Measurements from ENCODE around the gene DUSP19.

Gene DUSP19

DNA sequence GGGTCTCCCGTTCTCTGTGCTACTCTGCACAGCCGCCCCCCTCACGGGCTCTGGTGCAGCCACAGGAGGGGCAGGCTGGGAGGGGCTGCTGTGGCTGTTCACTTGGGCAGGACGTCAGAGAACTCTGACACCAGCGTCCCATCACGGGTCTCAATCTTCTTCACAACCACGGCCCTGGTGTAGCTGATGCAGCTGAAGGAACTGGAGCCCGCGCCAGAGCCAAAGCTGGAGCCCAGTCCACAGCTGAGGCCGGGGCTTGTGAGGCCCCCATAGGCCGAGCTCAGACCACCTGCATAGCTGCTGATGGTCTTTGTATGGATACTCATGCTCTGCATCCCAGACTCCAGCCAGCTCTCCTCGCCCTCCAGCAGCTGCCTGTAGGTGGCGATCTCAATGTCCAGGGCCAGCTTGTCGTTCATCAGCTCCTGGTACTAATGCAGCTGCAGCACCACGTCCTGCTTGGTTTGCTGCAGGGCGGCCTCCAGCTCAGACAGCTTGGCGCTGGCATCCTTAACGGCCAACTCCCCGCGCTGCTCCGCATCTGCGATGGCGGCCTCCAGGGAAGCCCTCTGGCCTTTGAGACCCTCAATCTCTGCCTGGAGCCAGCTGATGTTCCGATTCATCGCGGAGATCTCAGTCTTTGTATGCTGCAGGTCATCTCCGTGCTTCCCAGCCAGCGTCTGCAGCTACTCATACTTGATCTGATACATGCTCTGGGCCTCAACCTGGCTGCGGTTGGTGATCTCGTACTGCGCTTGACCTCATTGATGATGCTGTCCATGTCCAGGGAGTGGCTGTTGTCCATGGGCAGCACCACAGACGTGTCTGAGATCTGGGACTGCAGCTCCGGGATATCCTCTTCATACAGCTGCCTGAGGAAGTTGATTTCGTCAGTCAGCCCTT is 7.4 kb upstream of the DUSP19 start:
- TF ChIP-seq FOXP2 (optimal IDR thresholded peaks at IDR 0.05; ENCODE audit: borderline replicate concordance, extremely low read depth, extremely low read length, insufficient read depth) (no peak), SIN3A (IDR thresholded peaks at IDR 0.05; ENCODE audit: borderline replicate concordance, insufficient read depth, low read length) (no peak)

DNA sequence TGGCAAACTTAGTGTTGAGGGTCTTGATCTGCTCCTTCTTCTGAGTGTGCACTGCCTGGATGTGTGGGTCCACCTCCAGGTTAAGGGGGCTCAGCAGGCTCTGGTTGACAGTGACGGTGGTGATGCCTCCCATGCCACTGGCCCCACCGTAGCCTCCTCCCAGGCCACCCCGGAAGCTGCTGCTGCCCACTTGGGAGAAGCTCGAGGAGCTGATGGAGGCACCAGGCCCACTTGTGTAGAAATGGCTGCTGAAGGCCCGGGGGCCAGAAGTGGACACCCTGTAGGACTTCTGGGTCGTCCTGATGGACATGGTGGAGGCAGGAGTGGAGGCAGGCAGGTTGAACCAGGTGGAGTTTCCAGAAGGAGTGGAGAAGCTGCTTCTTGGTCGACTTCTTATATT is 6.4 kb upstream of the DUSP19 start:
- TF ChIP-seq POLR2AphosphoS5 (IDR thresholded peaks at IDR 0.05; ENCODE audit: low read depth, low read length) = no peak
- TF ChIP-seq FOXP2 (optimal IDR thresholded peaks at IDR 0.05; ENCODE audit: borderline replicate concordance, extremely low read depth, extremely low read length, insufficient read depth) = no peak
- no peak for TF ChIP-seq SIN3A (IDR thresholded peaks at IDR 0.05; ENCODE audit: borderline replicate concordance, insufficient read depth, low read length)
- no peak for TF ChIP-seq TAF1 (IDR thresholded peaks at IDR 0.05; ENCODE audit: borderline replicate concordance, insufficient read depth, low read length)
- TF ChIP-seq, protein P1, sequence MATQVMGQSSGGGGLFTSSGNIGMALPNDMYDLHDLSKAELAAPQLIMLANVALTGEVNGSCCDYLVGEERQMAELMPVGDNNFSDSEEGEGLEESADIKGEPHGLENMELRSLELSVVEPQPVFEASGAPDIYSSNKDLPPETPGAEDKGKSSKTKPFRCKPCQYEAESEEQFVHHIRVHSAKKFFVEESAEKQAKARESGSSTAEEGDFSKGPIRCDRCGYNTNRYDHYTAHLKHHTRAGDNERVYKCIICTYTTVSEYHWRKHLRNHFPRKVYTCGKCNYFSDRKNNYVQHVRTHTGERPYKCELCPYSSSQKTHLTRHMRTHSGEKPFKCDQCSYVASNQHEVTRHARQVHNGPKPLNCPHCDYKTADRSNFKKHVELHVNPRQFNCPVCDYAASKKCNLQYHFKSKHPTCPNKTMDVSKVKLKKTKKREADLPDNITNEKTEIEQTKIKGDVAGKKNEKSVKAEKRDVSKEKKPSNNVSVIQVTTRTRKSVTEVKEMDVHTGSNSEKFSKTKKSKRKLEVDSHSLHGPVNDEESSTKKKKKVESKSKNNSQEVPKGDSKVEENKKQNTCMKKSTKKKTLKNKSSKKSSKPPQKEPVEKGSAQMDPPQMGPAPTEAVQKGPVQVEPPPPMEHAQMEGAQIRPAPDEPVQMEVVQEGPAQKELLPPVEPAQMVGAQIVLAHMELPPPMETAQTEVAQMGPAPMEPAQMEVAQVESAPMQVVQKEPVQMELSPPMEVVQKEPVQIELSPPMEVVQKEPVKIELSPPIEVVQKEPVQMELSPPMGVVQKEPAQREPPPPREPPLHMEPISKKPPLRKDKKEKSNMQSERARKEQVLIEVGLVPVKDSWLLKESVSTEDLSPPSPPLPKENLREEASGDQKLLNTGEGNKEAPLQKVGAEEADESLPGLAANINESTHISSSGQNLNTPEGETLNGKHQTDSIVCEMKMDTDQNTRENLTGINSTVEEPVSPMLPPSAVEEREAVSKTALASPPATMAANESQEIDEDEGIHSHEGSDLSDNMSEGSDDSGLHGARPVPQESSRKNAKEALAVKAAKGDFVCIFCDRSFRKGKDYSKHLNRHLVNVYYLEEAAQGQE (IDR thresholded peaks at IDR 0.05; ENCODE audit: insufficient read depth in 1 of 2, low read depth in 2 of 2, low read length in 2 of 2) = no peak

DNA sequence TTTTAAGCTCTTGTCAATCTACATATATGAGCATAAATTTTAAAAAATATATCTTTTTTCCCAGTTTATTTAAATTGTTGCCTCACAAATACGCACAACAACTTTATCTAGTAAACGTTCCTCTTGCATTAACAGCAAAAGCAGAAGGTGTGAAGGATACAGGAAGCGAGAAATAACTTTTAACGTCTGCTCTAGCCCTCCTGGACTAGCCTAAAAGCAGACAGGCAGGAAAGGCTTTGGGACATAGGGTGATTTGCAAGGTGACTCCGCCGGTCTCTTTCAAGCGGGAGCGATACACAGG is 434 bp upstream of the DUSP19 start:
- TF ChIP-seq POLR2AphosphoS5 (IDR thresholded peaks at IDR 0.05; ENCODE audit: low read depth, low read length) (no peak), TAF1 (IDR thresholded peaks at IDR 0.05; ENCODE audit: borderline replicate concordance, insufficient read depth, low read length) (no peak), FOXP2 (optimal IDR thresholded peaks at IDR 0.05; ENCODE audit: borderline replicate concordance, extremely low read depth, extremely low read length, insufficient read depth) (no peak), SIN3A (IDR thresholded peaks at IDR 0.05; ENCODE audit: borderline replicate concordance, insufficient read depth, low read length) (no peak)
- TF ChIP-seq, protein P1 (IDR thresholded peaks at IDR 0.05; ENCODE audit: insufficient read depth in 1 of 2, low read depth in 2 of 2, low read length in 2 of 2) = no peak

DNA sequence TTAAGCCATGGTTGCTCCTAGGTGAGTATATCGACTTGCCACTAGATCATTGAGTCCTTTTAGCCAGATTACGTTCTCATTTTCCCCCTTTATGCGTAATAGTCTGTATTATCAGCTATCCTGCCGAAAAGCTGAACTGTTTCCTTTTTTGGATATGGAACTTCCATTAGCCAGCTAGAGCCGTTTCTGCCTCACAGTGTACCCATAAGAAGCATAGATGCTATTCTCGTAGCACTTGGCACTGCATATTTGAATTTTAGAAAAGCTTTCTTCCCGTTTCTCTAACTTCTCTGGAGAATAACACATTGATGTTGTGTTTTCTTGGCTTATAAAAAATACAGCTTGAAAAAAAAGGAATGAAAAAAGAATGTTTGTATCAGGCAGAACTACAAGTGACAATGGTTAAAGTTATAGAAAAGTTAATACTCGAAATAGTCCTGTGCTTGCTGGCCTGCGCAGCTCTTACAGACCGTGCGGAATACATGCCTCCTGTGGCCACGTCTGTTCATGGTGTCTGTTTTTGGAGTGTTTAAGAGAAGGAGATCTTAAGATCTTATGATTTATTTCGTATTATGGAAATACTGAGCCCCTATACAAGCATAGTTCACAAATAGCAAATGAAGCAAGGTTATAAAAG is 710 bp downstream of the DUSP19 start:
- TF ChIP-seq, protein P1 (IDR thresholded peaks at IDR 0.05; ENCODE audit: insufficient read depth in 1 of 2, low read depth in 2 of 2, low read length in 2 of 2) = no peak
- TF ChIP-seq SIN3A (IDR thresholded peaks at IDR 0.05; ENCODE audit: borderline replicate concordance, insufficient read depth, low read length) = no peak
- TF ChIP-seq POLR2AphosphoS5 (IDR thresholded peaks at IDR 0.05; ENCODE audit: low read depth, low read length) = no peak
- no peak for TF ChIP-seq FOXP2 (optimal IDR thresholded peaks at IDR 0.05; ENCODE audit: borderline replicate concordance, extremely low read depth, extremely low read length, insufficient read depth)
- no peak for TF ChIP-seq TAF1 (IDR thresholded peaks at IDR 0.05; ENCODE audit: borderline replicate concordance, insufficient read depth, low read length)

DNA sequence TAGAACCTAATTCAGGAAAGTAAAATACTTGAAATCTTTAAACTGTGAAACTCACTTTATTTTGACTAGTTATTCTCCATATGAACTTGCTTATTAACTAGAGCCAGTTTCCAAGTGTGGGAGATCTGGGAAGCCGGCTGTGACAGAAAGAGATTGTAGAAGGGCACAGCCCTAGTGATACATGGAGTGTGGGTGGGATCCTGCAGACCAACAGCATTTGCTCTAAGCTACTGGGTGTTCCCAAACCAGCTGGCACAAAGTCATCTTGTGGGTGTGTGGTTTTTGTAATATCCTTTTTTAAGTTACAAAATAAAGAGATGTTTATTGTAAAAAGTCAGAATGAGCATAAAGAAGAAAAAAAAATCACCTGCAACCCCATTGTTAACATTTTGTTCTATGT is 3.4 kb downstream of the DUSP19 start:
- no peak for TF ChIP-seq FOXP2 (optimal IDR thresholded peaks at IDR 0.05; ENCODE audit: borderline replicate concordance, extremely low read depth, extremely low read length, insufficient read depth)
- TF ChIP-seq POLR2AphosphoS5 (IDR thresholded peaks at IDR 0.05; ENCODE audit: low read depth, low read length) = no peak
- TF ChIP-seq TAF1 (IDR thresholded peaks at IDR 0.05; ENCODE audit: borderline replicate concordance, insufficient read depth, low read length) = no peak
- no peak for TF ChIP-seq SIN3A (IDR thresholded peaks at IDR 0.05; ENCODE audit: borderline replicate concordance, insufficient read depth, low read length)
- TF ChIP-seq, protein P1 (IDR thresholded peaks at IDR 0.05; ENCODE audit: insufficient read depth in 1 of 2, low read depth in 2 of 2, low read length in 2 of 2) = no peak
